GM12801 (cell line): Measurements from ENCODE around the gene UHRF1.

Experiments used
- TF ChIP-seq, protein P1 (sequence below): IDR thresholded peaks from one replicate; pipeline ENCODE4 v1.5.1; 2011; ENCODE audit warnings: control low read depth; ENCODE audit not compliant: insufficient read length; ENCODE audit errors: extremely low read depth

The UHRF1 gene

GRCh38 chr19:4997297-4997696 lies 88.0 kb downstream of the UHRF1 start:
- TF ChIP-seq, protein P1, sequence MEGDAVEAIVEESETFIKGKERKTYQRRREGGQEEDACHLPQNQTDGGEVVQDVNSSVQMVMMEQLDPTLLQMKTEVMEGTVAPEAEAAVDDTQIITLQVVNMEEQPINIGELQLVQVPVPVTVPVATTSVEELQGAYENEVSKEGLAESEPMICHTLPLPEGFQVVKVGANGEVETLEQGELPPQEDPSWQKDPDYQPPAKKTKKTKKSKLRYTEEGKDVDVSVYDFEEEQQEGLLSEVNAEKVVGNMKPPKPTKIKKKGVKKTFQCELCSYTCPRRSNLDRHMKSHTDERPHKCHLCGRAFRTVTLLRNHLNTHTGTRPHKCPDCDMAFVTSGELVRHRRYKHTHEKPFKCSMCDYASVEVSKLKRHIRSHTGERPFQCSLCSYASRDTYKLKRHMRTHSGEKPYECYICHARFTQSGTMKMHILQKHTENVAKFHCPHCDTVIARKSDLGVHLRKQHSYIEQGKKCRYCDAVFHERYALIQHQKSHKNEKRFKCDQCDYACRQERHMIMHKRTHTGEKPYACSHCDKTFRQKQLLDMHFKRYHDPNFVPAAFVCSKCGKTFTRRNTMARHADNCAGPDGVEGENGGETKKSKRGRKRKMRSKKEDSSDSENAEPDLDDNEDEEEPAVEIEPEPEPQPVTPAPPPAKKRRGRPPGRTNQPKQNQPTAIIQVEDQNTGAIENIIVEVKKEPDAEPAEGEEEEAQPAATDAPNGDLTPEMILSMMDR: no peak

DNA sequence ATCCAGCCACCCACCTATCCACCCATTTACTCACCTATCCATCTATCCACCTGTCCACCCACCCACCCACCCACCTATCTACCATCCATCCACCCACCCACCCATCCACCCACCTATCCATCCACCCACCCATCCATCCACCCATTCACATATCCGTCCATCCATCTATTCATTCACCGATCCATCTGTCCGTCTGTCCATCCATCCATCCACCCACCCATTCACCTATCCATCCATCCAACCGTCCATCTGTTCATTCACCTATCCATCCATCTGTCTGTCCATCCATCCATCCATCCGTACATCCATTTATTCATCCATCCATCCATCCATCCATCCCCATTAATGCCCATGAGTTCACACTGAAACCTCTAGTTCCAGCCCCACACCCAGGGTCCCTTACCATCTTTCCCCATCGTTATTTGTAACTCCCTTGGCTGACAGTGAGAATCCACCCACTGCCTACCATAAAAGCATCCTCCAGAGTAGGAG lies 90.9 kb downstream of the UHRF1 start:
- TF ChIP-seq, protein P1: no peak

DNA sequence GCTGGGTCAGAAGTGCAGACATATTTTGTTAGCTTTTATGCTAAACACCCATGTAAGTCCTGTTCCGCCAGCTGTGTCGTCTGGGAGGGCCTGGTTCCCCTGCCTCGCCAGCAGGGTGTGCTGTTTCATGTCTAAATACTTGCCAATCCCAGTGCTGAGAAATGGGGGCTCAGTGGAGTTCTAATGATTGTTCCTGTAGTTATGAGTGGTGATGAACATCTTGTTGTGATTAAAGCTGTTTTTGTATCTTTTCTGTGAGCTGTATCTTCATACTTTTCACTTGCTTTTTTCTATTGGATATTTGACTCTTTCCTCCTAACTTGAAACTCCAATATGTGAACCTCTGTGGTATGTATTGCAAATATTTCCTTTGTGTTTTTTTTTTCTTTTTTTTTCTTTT lies 92.3 kb downstream of the UHRF1 start:
- TF ChIP-seq, protein P1: no peak

GRCh38 chr19:5002143-5002542 lies 92.8 kb downstream of the UHRF1 start:
- TF ChIP-seq, protein P1: no peak

GRCh38 chr19:5003781-5004180 lies 94.5 kb downstream of the UHRF1 start:
- TF ChIP-seq, protein P1: no peak

DNA sequence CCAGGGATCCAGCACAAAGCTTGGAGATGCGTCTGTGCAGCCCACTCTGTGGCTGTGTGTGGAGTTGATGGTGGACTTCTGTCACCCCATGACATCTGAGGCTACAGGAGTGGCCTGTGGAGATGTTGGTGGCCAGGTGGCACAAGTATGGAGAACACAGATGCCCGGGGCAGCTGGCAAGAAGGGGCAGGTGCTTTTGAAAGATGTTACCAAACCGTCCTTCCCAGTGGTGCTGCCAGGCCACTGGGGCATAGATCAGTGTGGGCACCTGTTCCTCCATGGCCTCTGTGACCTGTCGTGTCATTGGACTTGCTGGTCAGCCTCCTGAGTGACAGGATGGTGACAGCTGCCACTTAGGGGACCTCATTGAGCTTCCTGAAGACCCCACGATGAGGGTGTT lies 95.8 kb downstream of the UHRF1 start:
- TF ChIP-seq, protein P1: no peak

DNA sequence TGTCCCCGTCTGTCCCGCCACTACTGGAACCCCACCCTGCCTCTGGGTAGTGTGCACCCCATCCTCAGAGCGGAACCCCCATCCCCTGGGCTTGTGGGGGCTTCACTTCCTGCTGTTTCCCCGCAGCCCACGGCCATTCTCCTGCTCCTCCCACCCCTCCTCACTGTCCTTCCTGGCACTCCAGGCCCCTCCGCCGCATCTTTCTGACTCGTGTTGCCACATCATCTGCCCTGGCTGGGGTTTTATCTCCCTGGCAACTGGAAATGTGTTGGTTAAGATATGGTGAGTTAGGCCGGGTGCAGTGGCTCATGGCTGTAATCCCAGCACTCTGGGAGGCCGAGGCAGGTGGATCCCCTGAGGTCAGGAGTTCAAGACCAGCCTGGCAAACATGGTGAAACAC lies 96.9 kb downstream of the UHRF1 start:
- TF ChIP-seq, protein P1: no peak

- TF ChIP-seq, protein P1: no peak
Observed at GRCh38 chr19:5006821-5007220, 97.5 kb downstream of the UHRF1 start.
